Heart right ventricle (tissue), 16 donors: Measurements from ENCODE around the gene PPM1E. TPM values are rescaled to one million over a fixed set of nuclear protein-coding genes. Genes with fewer than 3 reads are reported as not detected.

Source experiments
- ATAC-seq, 8 donors: fragments of 200-7000 bp; cut with Tn5 transposase; one replicate each; pipeline ENCODE4 v1.9.1; 2020; ENCODE audit warnings: mild to moderate bottlenecking in 8 of 8, moderate library complexity in 8 of 8, moderate number of reproducible peaks in 1 of 8
- DNase-seq, 2 donors: peaks; one replicate each; pipeline ENCODE4 v3.0.0-alpha.2; 2020
- H3K27ac ChIP-seq, 10 donors: fragments of 200-600 bp; sonication (generic) in 2 of 10; one replicate each; pipeline versions ENCODE4 v1.5.0 to v1.8.0; 2020 to 2022; ENCODE audit warnings: mild to moderate bottlenecking in 3 of 10
- H3K27me3 ChIP-seq, 7 donors: fragments of 200-600 bp; one replicate each; pipeline ENCODE4 v1.8.0; 2021 to 2022; ENCODE audit warnings: mild to moderate bottlenecking in 2 of 7
- H3K36me3 ChIP-seq, 9 donors: fragments of 200-600 bp; sonication (generic) in 1 of 9; one replicate each; pipeline versions ENCODE4 v1.5.0 to v1.8.0; 2020 to 2022; ENCODE audit warnings: mild to moderate bottlenecking in 2 of 9
- H3K4me1 ChIP-seq, 9 donors: fragments of 200-600 bp; sonication (generic) in 1 of 9; one replicate each; pipeline versions ENCODE4 v1.5.0 to v1.8.0; 2020 to 2022; ENCODE audit warnings: mild to moderate bottlenecking in 4 of 9
- H3K4me3 ChIP-seq, 10 donors: fragments of 200-600 bp; sonication (generic) in 2 of 10; one replicate each; pipeline versions ENCODE4 v1.5.0 to v1.8.0; 2020 to 2022; ENCODE audit warnings: mild to moderate bottlenecking in 7 of 10, moderate library complexity in 2 of 10
- H3K9me3 ChIP-seq, 11 donors: fragments of 200-600 bp in 10 of 11; sonication (generic) in 2 of 11; one replicate each; pipeline versions ENCODE4 v1.5.0 to v1.8.0; 2013 to 2022; ENCODE audit warnings: mild to moderate bottlenecking in 2 of 11, control low read depth in 1 of 11, moderate library complexity in 1 of 11
- WGBS, 2 donors: extraction: QIAGEN DNeasy Blood & Tissue Kit; methylation state at CpG; one replicate each; pipeline ENCODE4 v1.1.7; 2013; ENCODE audit warnings: inconsistent platforms in 1 of 2; 5-methylcytosine and 5-hydroxymethylcytosine counted together
- intact Hi-C, 10 donors: fragments of 100-400 bp; cut with DNase I; formaldehyde crosslinking; loops; one replicate each; pipeline versions ENCODE4 v1.11.1 to v1.14.2; 2022
- polyA plus RNA-seq, 2 donors: library from polyadenylated mRNA; stranded (reverse); fragments of 200-250 nt; gene quantifications; one replicate each; pipeline ENCODE4 v1.2.3, GENCODE V29; 2013
- total RNA-seq, 10 donors: library from RNA; stranded (reverse); fragmentation: NEBNext Ultra II Directional in 3 of 10; extraction: Animal tissue kit (Norgen Biotek cat#: 25700) in 3 of 10; gene quantifications; one replicate each; pipeline versions ENCODE4 v1.2.1 to v1.2.4, GENCODE V29; 2021 to 2023
- TF ChIP-seq, protein P1 (sequence below), 9 donors: fragments of 200-600 bp; sonication (generic) in 2 of 9; IDR thresholded peaks; one replicate each; pipeline versions ENCODE4 v1.5.0 to v1.8.0; 2021 to 2022; ENCODE audit warnings: antibody characterized with exemption in 9 of 9, mild to moderate bottlenecking in 5 of 9, moderate library complexity in 1 of 9
- donor health status: Arrhythmogenic right ventricular cardiomyopathy.
- donor health status: ischemic (EF 13 %, LVEDD 7.1; RV severe dilation, severe dysfunction).
- donor health status: healthy with polysubstance abuse.
- donor health status: DM: no; HTN: yes; CAD: no.
- donor health status: DM: no; HTN: no; CAD: no.
- donor health status: ischemic (EF 25% LVEDD 6.9; RV normal size, moderate dysfunction).
- donor health status: ischemic (EF 25% LVEDD 5.7; RV mildly dilated, moderate dysfunction).
- donor health status: healthy.
- donor health status: DM: yes; HTN: yes; CAD: no.
- donor health status: Ischemic cardiomyopathy.
- donor health status: ischemic (EF 35%, LVEDD 5.7; RV mildly dilated, moderate dysfunction).
- donor health status: nonischemic (EF 11% LVEDD 7.7; RV severe dilation, severe dysfunction).
- donor health status: DM: yes; HTN: yes; CAD: no.
- donor health status: PGD.
- donor health status: ischemic (EF 29% LVEDD 5.4; RV normal size, mild dysfunction).
- donor health status: nonischemic (EF 23%, LVEDD 6.1; RV moderate dilation, normal function).

Gene PPM1E
- total and polyA plus RNA-seq, 12 donors = 0.14 to 3.1 (median 0.41) TPM

DNA sequence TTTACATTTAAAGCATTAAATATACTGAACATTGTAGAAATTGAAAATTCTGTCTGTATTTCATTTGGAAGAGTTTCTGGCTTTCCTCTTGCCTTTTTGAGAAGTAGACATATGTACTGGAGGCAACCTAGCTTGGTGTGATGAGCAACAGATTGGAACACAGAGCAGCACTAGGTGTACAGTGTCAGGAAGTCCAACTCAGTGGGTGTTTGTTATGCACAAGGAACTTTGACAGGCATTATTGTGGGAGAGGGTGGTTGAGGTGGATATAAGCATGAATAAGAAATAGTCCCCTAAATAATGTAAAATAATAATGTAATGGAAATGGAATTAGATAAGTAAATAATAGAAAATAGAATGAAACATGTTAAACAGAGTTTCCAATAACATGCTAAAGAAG lies 58.1 kb downstream of the PPM1E start:
- H3K4me1 ChIP-seq = peaks cover 0 to 4% (median 0%) of the 10 kb centered on the region in 9 donors
- H3K36me3 ChIP-seq = no peaks in the 10 kb centered on the region
- no peak overlapping the region for H3K27ac ChIP-seq
- H3K9me3 ChIP-seq = no peaks in the 10 kb centered on the region
- ATAC-seq = no peak
- DNase-seq = no peak
- no peaks in the 10 kb centered on the region for H3K27me3 ChIP-seq
- TF ChIP-seq, protein P1, sequence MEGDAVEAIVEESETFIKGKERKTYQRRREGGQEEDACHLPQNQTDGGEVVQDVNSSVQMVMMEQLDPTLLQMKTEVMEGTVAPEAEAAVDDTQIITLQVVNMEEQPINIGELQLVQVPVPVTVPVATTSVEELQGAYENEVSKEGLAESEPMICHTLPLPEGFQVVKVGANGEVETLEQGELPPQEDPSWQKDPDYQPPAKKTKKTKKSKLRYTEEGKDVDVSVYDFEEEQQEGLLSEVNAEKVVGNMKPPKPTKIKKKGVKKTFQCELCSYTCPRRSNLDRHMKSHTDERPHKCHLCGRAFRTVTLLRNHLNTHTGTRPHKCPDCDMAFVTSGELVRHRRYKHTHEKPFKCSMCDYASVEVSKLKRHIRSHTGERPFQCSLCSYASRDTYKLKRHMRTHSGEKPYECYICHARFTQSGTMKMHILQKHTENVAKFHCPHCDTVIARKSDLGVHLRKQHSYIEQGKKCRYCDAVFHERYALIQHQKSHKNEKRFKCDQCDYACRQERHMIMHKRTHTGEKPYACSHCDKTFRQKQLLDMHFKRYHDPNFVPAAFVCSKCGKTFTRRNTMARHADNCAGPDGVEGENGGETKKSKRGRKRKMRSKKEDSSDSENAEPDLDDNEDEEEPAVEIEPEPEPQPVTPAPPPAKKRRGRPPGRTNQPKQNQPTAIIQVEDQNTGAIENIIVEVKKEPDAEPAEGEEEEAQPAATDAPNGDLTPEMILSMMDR (IDR thresholded peaks at IDR 0.05) = no peak
- intact Hi-C loops = no loop called here
- no peak overlapping the region for H3K4me3 ChIP-seq

DNA sequence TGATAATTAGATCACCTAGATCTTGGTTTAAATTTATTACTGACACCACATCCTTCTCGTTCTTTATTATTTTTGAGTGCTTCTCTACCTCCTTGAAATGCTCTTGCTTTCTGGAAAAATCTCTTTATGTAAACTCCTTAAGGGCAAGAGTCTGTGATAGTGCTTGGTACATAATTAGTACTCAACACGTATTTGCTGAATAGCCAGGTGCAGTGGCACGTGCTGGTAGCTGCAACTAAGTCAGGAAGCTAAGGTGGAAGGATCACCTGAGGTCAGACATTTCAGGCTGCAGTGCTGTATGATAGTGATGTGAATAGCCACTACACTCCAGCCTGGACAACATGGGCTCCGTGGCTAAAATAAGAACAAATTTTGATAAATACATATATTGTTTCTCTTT lies 63.0 kb downstream of the PPM1E start:
- peaks cover 0 to 4% (median 0%) of the 10 kb centered on the region in 9 donors for H3K4me1 ChIP-seq
- intact Hi-C loops = no loop called here
- no peak for DNase-seq
- H3K4me3 ChIP-seq = no peak overlapping the region
- ATAC-seq = no peak
- no peaks in the 10 kb centered on the region for H3K9me3 ChIP-seq
- H3K27me3 ChIP-seq = no peaks in the 10 kb centered on the region
- TF ChIP-seq, protein P1 (IDR thresholded peaks at IDR 0.05) = no peak
- H3K27ac ChIP-seq = no peak overlapping the region
- WGBS, 2 donors = 61 to 64% methylated on average over 4 of the region's 4 CpGs
- H3K36me3 ChIP-seq = no peaks in the 10 kb centered on the region

DNA sequence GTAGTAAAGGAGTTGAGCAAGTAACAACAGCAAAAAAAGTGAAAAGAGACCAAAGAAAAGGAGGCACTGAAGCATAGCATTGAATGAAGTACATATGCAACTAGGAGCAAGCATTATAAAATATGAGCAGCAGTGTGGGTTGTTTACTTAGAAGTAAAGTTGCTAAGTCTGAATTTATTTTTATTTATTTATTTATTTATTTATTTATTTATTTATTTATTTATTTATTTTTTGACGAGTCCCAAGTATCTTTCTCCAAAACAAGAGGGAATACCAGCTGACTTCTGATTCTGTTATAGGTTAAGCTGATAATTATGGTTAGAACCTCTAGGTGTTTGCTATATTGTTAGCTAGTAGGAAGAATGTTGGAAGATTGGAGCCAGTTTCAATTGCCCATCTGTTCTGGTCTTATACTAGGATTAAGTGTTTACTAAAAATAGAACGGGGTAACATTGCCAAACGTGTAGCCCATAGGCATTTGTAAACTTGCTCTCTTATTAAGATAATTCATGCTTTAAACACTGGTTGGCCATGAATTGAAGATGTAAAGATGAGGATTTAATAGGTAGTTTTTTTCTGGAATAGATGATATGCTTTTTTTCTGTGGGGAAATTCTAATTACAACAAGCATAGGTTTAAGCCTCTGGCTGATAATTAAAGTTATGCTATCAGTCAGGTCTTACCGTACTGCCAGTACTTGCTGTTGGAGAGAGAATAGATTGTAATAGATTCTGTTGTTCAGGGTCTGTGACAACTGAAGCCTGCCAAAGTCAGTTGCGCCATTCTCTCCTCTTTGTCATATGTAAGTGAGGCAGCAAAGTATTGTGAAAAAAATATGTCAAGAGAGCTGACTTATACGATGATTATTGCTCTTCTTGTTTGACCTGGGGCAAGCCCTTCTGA lies 66.7 kb downstream of the PPM1E start:
- peak overlapping the region in 1 of 10 donors; percentile 3 for H3K4me3 ChIP-seq
- intact Hi-C loops = no loop called here
- H3K27me3 ChIP-seq = no peaks in the 10 kb centered on the region
- no peak overlapping the region for H3K27ac ChIP-seq
- WGBS, 2 donors = 40 to 44% methylated on average over 6 of the region's 6 CpGs
- no peaks in the 10 kb centered on the region for H3K36me3 ChIP-seq
- peaks cover 0 to 4% (median 0%) of the 10 kb centered on the region in 9 donors for H3K4me1 ChIP-seq
- ATAC-seq = peak in 4 of 8 donors; percentile 37 to 84 (median 64)
- TF ChIP-seq, protein P1 (IDR thresholded peaks at IDR 0.05) = no peak
- H3K9me3 ChIP-seq = no peaks in the 10 kb centered on the region
- DNase-seq = no peak

DNA sequence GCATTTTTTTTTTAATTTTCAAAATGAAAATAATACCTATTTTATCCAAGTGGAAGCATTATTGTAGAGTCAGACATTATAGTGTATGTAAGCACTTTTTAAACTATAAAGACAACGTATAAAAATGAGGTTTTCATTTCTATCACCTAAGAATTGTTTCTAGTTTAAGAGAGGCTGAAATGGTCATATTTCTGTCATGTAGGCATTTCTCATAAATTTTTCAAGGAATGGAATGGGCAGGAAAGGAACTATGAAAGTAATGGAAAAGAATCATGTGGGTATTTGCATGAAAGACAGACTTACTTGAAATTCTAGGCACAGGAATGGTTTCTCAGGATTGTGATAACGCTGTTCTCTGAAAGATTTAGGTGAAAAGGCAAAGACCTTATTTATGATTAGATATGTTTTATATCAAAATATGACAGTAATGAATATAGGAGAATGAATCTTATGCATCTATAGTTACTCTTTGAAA lies 67.4 kb downstream of the PPM1E start:
- 85% methylated on average over 2 of the region's 2 CpGs for WGBS, 2 donors
- H3K27ac ChIP-seq = no peak overlapping the region

More for the DNA sequence above, 67.4 kb downstream of the PPM1E start:
- Histone ChIP-seq H3K36me3 (no peaks in the 10 kb centered on the region), H3K27me3 (no peaks in the 10 kb centered on the region), H3K4me1 (peaks cover 0 to 4% (median 0%) of the 10 kb centered on the region in 9 donors), H3K4me3 (no peak overlapping the region), H3K9me3 (no peaks in the 10 kb centered on the region)
- TF ChIP-seq, protein P1 (IDR thresholded peaks at IDR 0.05) = no peak
- ATAC-seq = no peak
- no peak for DNase-seq
- intact Hi-C loops = no loop called here
